Endothelial cell of umbilical vein (primary cell): Measurements from ENCODE around the gene SDHC.

Source experiments
- CTCF ChIP-seq, 2 donors: IDR thresholded peaks; 1 replicate in 1 of 2; 2 replicates in 1 of 2; pipeline ENCODE4 v1.5.1; 2011; ENCODE audit warnings: low read length in 2 of 2, mild to moderate bottlenecking in 2 of 2, moderate library complexity in 2 of 2, control low read depth in 1 of 2, inconsistent platforms in 1 of 2, low read depth in 1 of 2; ENCODE audit not compliant: insufficient read depth in 1 of 2; ENCODE audit errors: extremely low read depth in 1 of 2
- EZH2 ChIP-seq: IDR thresholded peaks from 2 replicates; pipeline ENCODE4 v1.6.1; 2012; ENCODE audit warnings: borderline replicate concordance, low read depth, mild to moderate bottlenecking, moderate library complexity, low read length, inconsistent platforms; ENCODE audit not compliant: severe bottlenecking
- JUN ChIP-seq: IDR thresholded peaks from 2 replicates; pipeline ENCODE4 v1.6.1; 2011; ENCODE audit warnings: borderline replicate concordance, low read depth; ENCODE audit not compliant: insufficient read length, insufficient read depth
- POLR2A ChIP-seq: IDR thresholded peaks from 2 replicates; pipeline ENCODE4 v1.6.1; 2012; ENCODE audit warnings: low read depth, mild to moderate bottlenecking, control low read depth, low read length

DNA sequence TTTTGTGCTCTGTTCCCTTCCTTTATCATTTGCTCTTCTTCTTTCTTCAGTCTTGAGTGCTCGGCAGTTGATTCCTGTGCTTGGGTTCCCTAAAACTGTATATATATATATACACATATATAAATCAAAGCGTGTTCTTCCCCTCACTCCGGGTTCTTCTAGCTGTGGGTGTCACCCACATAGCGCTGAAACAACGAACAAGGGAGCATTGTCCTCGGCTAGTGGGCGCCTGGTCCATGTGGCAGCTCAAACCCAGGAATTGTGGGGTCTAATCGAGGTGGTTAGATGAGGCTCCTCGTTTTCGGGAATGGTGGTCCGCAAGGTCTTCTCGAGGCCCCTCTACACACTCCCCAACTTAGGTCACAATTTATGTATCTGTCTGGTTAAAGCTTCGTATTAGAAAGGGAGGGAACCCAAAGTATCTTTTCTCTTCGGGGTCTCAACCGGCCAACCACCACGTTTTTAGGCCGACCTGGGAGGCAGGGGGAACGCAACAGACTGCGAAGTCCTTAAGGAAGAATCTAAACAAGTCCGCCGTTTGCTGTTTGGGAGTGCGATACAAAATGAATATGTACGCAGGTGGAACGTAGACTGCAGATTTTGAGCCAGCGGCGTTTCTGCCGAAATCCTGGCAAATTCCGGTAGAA is 504 bp upstream of the SDHC start:
- TF ChIP-seq CTCF (IDR thresholded peaks at IDR 0.05; ENCODE audit: extremely low read depth in 1 of 2, insufficient read depth in 1 of 2, low read depth in 1 of 2, low read length in 2 of 2) (no peak), EZH2 (no peak), JUN (no peak), POLR2A (no peak)
